Karpas-422 (cell line): ENCODE data around the gene OSMR. TPM values are rescaled to one million over a fixed set of nuclear protein-coding genes. Genes with fewer than 3 reads are reported as not detected.
"Not testable (repeated sequence)": the region's sequence is repeated elsewhere in the genome, so short reads cannot be mapped to it uniquely, and the experiment has no call there.

Source experiments
- DNase-seq: peaks from one replicate; pipeline ENCODE4 v3.0.0-alpha.2; 2015
- H2AFZ ChIP-seq: fragments of 200-600 bp; sonication (generic); 2 replicates; pipeline ENCODE4 v1.6.1; 2014; ENCODE audit warnings: antibody characterized with exemption, low read length, mixed read lengths
- H3K27ac ChIP-seq: fragments of 200-600 bp; sonication (generic); 2 replicates; pipeline ENCODE4 v1.5.1; 2014; ENCODE audit warnings: mild to moderate bottlenecking, low read length, moderate library complexity
- H3K27me3 ChIP-seq: fragments of 200-600 bp; sonication (generic); 2 replicates; pipeline ENCODE4 v1.6.1; 2014; ENCODE audit warnings: low read length, mixed read lengths
- H3K36me3 ChIP-seq: fragments of 200-600 bp; sonication (generic); 2 replicates; pipeline ENCODE4 v1.6.1; 2014; ENCODE audit warnings: low read length, mixed read lengths; ENCODE audit not compliant: insufficient read depth
- H3K4me1 ChIP-seq: fragments of 200-600 bp; sonication (generic); 2 replicates; pipeline ENCODE4 v1.6.1; 2014; ENCODE audit warnings: mild to moderate bottlenecking, low read length, mixed read lengths
- H3K4me2 ChIP-seq: fragments of 200-600 bp; sonication (generic); 2 replicates; pipeline ENCODE4 v1.6.1; 2014; ENCODE audit warnings: low read length, low read depth, mild to moderate bottlenecking; ENCODE audit not compliant: poor library complexity, severe bottlenecking
- H3K4me3 ChIP-seq: fragments of 200-600 bp; sonication (generic); 2 replicates; pipeline ENCODE4 v1.5.1; 2014; ENCODE audit warnings: mild to moderate bottlenecking, antibody characterized with exemption, low read length, mixed read lengths
- H3K79me2 ChIP-seq: fragments of 200-600 bp; sonication (generic); 2 replicates; pipeline ENCODE4 v1.6.1; 2014; ENCODE audit warnings: mild to moderate bottlenecking, low read length, mixed read lengths
- H3K9ac ChIP-seq: fragments of 200-600 bp; sonication (generic); 2 replicates; pipeline ENCODE4 v1.6.0; 2014; ENCODE audit warnings: low read length
- H3K9me2 ChIP-seq: fragments of 200-600 bp; sonication (generic), shearing (Covaris generic); replicated peaks from 2 replicates; pipeline ENCODE4 v1.6.0; 2014; ENCODE audit warnings: mild to moderate bottlenecking, low read length, moderate library complexity; ENCODE audit not compliant: insufficient read depth
- H3K9me3 ChIP-seq: fragments of 300-700, 200-600 bp; sonication (generic); 2 replicates; pipeline ENCODE4 v1.6.1; 2014; ENCODE audit warnings: low read length, mixed read lengths
- H4K20me1 ChIP-seq: fragments of 200-600 bp; sonication (generic); 2 replicates; pipeline ENCODE4 v1.6.1; 2014; ENCODE audit warnings: mild to moderate bottlenecking, antibody characterized with exemption, low read length, low read depth; ENCODE audit not compliant: insufficient read depth
- total RNA-seq: library from RNA; depleted of rRNA; stranded (reverse); fragments of >200 nt; shearing (Covaris generic); gene quantifications from 2 replicates; pipeline ENCODE4 v1.2.3, GENCODE V29; 2014; ENCODE audit warnings: low replicate concordance

The OSMR gene
- total RNA-seq, 1 experiment from 2014 or later, result 0.52 TPM

DNA sequence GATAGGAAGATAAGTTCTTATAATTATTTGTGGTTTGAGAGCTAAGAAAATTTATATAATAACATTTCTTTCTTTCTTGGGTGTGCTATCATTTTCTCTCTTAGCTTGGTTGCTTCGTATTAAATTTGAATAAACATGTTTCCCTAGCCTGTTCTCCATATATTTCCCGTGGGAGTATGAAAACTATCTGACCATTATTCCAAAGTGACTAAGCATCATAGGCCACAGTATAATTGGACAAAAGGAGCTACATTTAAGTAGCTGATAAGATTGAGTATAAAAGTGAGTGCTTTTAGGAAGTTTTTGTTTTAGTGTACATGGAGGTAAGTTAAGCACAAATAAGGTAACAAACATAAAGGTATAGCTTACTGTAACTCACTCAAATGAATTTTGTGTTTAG, 8.4 kb upstream of the OSMR start:
- no peak overlapping the region for H3K4me2 ChIP-seq
- no peak for DNase-seq
- no peaks in the 10 kb centered on the region for H3K9me3 ChIP-seq
- H3K4me1 ChIP-seq, result no peaks in the 10 kb centered on the region
- H3K27me3 ChIP-seq, result no peaks in the 10 kb centered on the region
- H4K20me1 ChIP-seq, result no peaks in the 10 kb centered on the region
- no peaks in the 10 kb centered on the region for H3K36me3 ChIP-seq
- H3K27ac ChIP-seq, result no peak overlapping the region
- no peak overlapping the region for H3K4me3 ChIP-seq
- H3K79me2 ChIP-seq, result no peaks in the 10 kb centered on the region
- H3K9me2 ChIP-seq, result no peaks in the 10 kb centered on the region
- H3K9ac ChIP-seq, result no peak overlapping the region
- no peak overlapping the region for H2AFZ ChIP-seq

- no peaks in the 10 kb centered on the region for H3K9me2 ChIP-seq
- H3K27me3 ChIP-seq, result no peaks in the 10 kb centered on the region
- no peak for DNase-seq
- H3K36me3 ChIP-seq, result no peaks in the 10 kb centered on the region
- no peak overlapping the region for H3K4me2 ChIP-seq
- H3K9me3 ChIP-seq, result no peaks in the 10 kb centered on the region
- no peaks in the 10 kb centered on the region for H3K79me2 ChIP-seq
- H3K9ac ChIP-seq, result no peak overlapping the region
- H4K20me1 ChIP-seq, result no peaks in the 10 kb centered on the region
- H3K27ac ChIP-seq, result no peak overlapping the region
- no peak overlapping the region for H3K4me3 ChIP-seq
- no peak overlapping the region for H2AFZ ChIP-seq
- H3K4me1 ChIP-seq, result no peaks in the 10 kb centered on the region
Observed at GRCh38 chr5:38837932-38838331, 7.9 kb upstream of the OSMR start.

GRCh38 chr5:38843665-38844064, 2.1 kb upstream of the OSMR start:
- Histone ChIP-seq H3K9ac (no peak overlapping the region), H3K4me1 (no peaks in the 10 kb centered on the region), H3K36me3 (no peaks in the 10 kb centered on the region), H3K27ac (no peak overlapping the region), H3K27me3 (no peaks in the 10 kb centered on the region), H2AFZ (no peak overlapping the region), H4K20me1 (no peaks in the 10 kb centered on the region), H3K4me3 (no peak overlapping the region), H3K4me2 (no peak overlapping the region), H3K9me3 (no peaks in the 10 kb centered on the region), H3K79me2 (no peaks in the 10 kb centered on the region), H3K9me2 (no peaks in the 10 kb centered on the region)
- DNase-seq, result no peak

DNA sequence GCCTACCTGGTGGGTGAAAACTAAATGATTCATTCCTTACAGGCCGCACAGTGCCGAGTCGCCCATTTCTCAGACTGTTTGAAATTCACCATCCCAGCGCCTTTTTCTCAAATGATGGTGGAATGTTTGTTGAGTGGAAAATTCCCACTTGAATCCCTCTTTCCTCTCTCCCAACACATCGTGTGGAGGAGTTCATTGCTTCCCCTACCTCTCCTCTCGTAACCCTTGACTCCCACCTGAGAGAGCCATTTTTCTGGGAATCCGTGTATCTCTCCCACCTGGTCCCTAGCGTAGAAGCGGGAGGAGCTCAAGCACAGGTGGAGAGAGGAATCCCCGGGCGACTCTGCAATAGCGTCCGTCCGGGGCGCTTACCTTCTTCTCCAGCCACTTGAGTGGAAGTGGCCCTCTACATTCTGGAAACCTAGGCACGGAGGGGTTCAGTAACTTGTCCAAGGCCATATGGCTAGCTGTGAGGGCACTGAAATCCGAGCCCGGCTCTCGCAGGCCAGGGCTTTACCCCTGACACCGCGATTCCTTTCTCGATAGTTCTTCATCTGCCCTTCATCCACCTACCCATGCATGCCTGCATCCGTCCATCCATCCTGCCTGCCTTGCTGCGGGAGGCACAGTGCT, 683 bp downstream of the OSMR start:
- H3K9ac ChIP-seq, result no peak overlapping the region
- no peak overlapping the region for H3K4me2 ChIP-seq

DNA sequence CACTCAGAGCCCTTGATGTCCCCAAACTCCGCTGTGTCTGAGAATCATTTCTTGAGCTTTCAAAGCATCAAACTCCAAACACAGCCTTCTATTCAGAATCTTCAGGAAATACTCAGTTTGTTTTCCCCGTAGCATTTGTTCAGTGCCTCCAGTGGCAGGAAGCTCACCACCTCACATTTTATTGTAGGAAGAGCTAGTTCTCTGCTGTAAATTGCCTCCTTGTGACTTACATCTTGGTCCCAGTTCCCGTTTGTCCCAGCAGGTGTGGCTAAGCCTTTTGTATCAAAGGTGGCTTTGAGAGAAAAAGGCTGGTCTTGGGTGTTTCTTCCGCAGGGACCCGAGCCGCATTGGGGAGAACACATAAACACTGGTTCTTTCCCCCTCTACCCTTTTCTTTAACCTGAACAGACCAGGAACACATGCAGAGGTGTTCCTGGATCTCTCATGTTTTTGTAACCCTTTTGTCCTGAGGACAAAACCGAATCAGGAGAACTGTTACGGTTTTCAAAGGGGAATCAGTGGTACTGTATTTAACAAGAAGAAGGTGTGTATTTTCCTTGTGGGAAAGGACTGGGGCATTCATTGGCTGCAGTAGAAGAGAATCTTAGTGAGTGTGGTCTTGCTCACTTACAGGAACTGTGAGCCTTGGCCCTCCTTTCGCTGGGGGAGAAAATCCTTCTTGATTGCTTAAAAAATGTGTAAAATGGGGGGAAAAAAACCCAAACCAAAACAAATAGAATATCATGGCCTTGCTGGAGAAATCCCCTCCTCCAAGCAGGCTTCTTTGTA, 1.9 kb downstream of the OSMR start:
- no peak for DNase-seq
- H3K27ac ChIP-seq, result no peak overlapping the region
- no peak overlapping the region for H2AFZ ChIP-seq
- H3K4me2 ChIP-seq, result no peak overlapping the region
- no peaks in the 10 kb centered on the region for H3K79me2 ChIP-seq
- no peaks in the 10 kb centered on the region for H3K9me3 ChIP-seq
- no peaks in the 10 kb centered on the region for H3K4me1 ChIP-seq
- no peaks in the 10 kb centered on the region; the same call in 1 of the 2 replicates for H3K27me3 ChIP-seq
- H3K4me3 ChIP-seq, result no peak overlapping the region
- H4K20me1 ChIP-seq, result no peaks in the 10 kb centered on the region
- H3K36me3 ChIP-seq, result no peaks in the 10 kb centered on the region
- H3K9me2 ChIP-seq, result no peaks in the 10 kb centered on the region
- H3K9ac ChIP-seq, result no peak overlapping the region

More for the DNA sequence above, 683 bp downstream of the OSMR start:
- Histone ChIP-seq H3K4me1 (no peaks in the 10 kb centered on the region), H3K9me2 (no peaks in the 10 kb centered on the region), H3K36me3 (no peaks in the 10 kb centered on the region), H2AFZ (no peak overlapping the region), H3K4me3 (no peak overlapping the region), H3K79me2 (no peaks in the 10 kb centered on the region), H3K9me3 (no peaks in the 10 kb centered on the region), H3K27me3 (no peaks in the 10 kb centered on the region; the same call in 1 of the 2 replicates), H3K27ac (no peak overlapping the region), H4K20me1 (no peaks in the 10 kb centered on the region)
- no peak for DNase-seq

- no peaks in the 10 kb centered on the region for H3K4me1 ChIP-seq
- no peak overlapping the region for H3K4me2 ChIP-seq
- H3K9me2 ChIP-seq, result no peaks in the 10 kb centered on the region
- no peak for DNase-seq
- no peaks in the 10 kb centered on the region for H3K79me2 ChIP-seq
- no peak overlapping the region for H3K9ac ChIP-seq
- no peak overlapping the region for H2AFZ ChIP-seq
- no peak overlapping the region for H3K27ac ChIP-seq
- H4K20me1 ChIP-seq, result no peaks in the 10 kb centered on the region
- H3K4me3 ChIP-seq, result no peak overlapping the region
- no peaks in the 10 kb centered on the region; the same call in 1 of the 2 replicates for H3K27me3 ChIP-seq
- H3K9me3 ChIP-seq, result no peaks in the 10 kb centered on the region
- no peaks in the 10 kb centered on the region for H3K36me3 ChIP-seq
Observed at GRCh38 chr5:38848637-38849036, 2.8 kb downstream of the OSMR start.

DNA sequence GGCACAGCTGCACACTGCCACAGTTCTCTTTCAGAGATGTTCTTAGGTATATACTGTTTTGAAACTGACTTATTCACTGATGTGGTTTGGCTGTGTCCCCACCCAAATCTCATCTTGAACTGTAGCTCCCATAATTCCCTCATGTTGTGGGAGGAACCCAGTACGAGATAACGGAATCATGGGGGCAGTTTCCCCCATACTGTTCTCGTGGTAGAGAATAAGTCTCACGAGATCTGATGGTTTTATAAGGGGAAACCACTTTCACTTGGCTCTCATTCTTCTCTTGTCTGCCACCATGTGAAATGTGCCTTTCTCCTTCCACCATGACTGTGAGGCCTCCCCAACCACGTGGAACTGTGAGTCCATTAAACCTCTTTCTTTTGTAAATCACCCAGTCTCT, 5.8 kb downstream of the OSMR start:
- not testable (repeated sequence) for H3K4me3 ChIP-seq, H2AFZ ChIP-seq, DNase-seq

GRCh38 chr5:38853753-38854470, 8.1 kb downstream of the OSMR start:
- Histone ChIP-seq H3K4me3 (no peak overlapping the region), H3K9ac (no peak overlapping the region), H3K9me2 (no peaks in the 10 kb centered on the region), H3K27ac (no peak overlapping the region), H3K79me2 (no peaks in the 10 kb centered on the region), H4K20me1 (no peaks in the 10 kb centered on the region), H3K27me3 (no peaks in the 10 kb centered on the region; the same call in 1 of the 2 replicates), H3K4me2 (no peak overlapping the region), H2AFZ (no peak overlapping the region), H3K9me3 (no peaks in the 10 kb centered on the region), H3K4me1 (no peaks in the 10 kb centered on the region), H3K36me3 (no peaks in the 10 kb centered on the region)
- DNase-seq, result no peak

More for the DNA sequence above, 5.8 kb downstream of the OSMR start:
- H3K9me2 ChIP-seq, H3K79me2 ChIP-seq, H3K4me1 ChIP-seq, H4K20me1 ChIP-seq, H3K9me3 ChIP-seq, H3K27ac ChIP-seq, H3K36me3 ChIP-seq, H3K4me2 ChIP-seq, H3K27me3 ChIP-seq, H3K9ac ChIP-seq: not testable (repeated sequence)
